ENCODE results near the gene SH3TC2. TPM values are rescaled to one million over a fixed set of nuclear protein-coding genes. Genes with fewer than 3 reads are reported as not detected.
A peak's percentile ranks its signal among the peaks of the same experiment; 100 is the strongest.

The SH3TC2 gene
- total and polyA plus RNA-seq, 2 of the 4 experiments (the other 2 are of a cell fraction), result 3.4 to 7.9 TPM

GRCh38 chr5:149037817-149038216 is 25.0 kb downstream of the SH3TC2 start:
- Histone ChIP-seq H2BK5ac (ENCODE audit: low read depth, low read length, poor library complexity, severe bottlenecking) (no peak overlapping the region), H3K9me3 (ENCODE audit: control insufficient read depth, insufficient read depth, low read length) (no peaks in the 10 kb centered on the region), H3K27me3 (ENCODE audit: control insufficient read depth, insufficient read depth, low read length) (no peaks in the 10 kb centered on the region), H3K56ac (ENCODE audit: extremely low read depth, insufficient read depth, low read length) (no peak overlapping the region), H3K4me1 (ENCODE audit: control insufficient read depth, insufficient read depth, low read length) (peaks cover 5% of the 10 kb centered on the region), H4K8ac (ENCODE audit: low read depth in 2 of 2, low read length in 2 of 2) (no peak overlapping the region), H3K14ac (replicated peaks; ENCODE audit: low read depth, low read length) (peak overlapping the region; percentile 26), H2BK20ac (ENCODE audit: low read depth, low read length) (no peak overlapping the region), H3K27ac (ENCODE audit: insufficient read depth, low read length) (no peak overlapping the region), H4K91ac (ENCODE audit: insufficient read depth, low read depth, low read length) (peak overlapping the region; percentile 39; the same call in 1 of the 2 replicates), H2BK15ac (ENCODE audit: low read depth, low read length) (no peak overlapping the region), H3K9me1 (ENCODE audit: insufficient read depth, low read length) (no peaks in the 10 kb centered on the region), H2AK5ac (ENCODE audit: low read depth, low read length) (no peak overlapping the region), H2AFZ (replicated peaks; ENCODE audit: low read length, poor library complexity) (peak overlapping the region; percentile 26), H3K4ac (ENCODE audit: low read depth, low read length) (no peak overlapping the region; the same call in 1 of the 2 replicates), H2BK120ac (ENCODE audit: low read depth, low read length) (peak overlapping the region; percentile 18; the same call in 1 of the 2 replicates), H3K18ac (ENCODE audit: low read depth, low read length) (no peak overlapping the region), H3K4me2 (ENCODE audit: low read depth, low read length) (no peak overlapping the region), H2AK9ac (replicated peaks; ENCODE audit: low read depth, low read length, poor library complexity) (peak overlapping the region; percentile 6), H3K4me3 (ENCODE audit: insufficient read depth, low read depth, low read length) (no peak overlapping the region), H3K23ac (ENCODE audit: low read depth, low read length) (no peak overlapping the region), H3K79me1 (ENCODE audit: low read depth in 1 of 2, low read length in 2 of 2) (no peaks in the 10 kb centered on the region), H4K20me1 (ENCODE audit: insufficient read depth, low read length) (no peaks in the 10 kb centered on the region), H4K5ac (ENCODE audit: low read depth, low read length) (no peak overlapping the region), H3K9ac (ENCODE audit: low read depth, low read length) (no peak overlapping the region), H3K36me3 (ENCODE audit: control insufficient read depth, insufficient read depth, low read length) (no peaks in the 10 kb centered on the region)
- no peak for ATAC-seq (ENCODE audit: low read depth)
- no TSS peak for BruUV-seq (replicated peaks)
- in situ Hi-C loops (cut with MboI; ENCODE audit: low sequenced_read_pairs), result loop anchor here (5.0 to 25.0 kb wide), 3 partner anchors 74 to 851 kb away; no protein-coding TSS in a partner anchor
- ChIA-PET POLR2A (ENCODE audit: unreplicated experiment) (no interaction called here), CTCF (no interaction called here)
- no peak for DNase-seq
- dilution Hi-C loops (cut with HindIII; ENCODE audit: low sequenced_read_pairs, unreplicated experiment), result no loop called here
- intact Hi-C loops (cut with micrococcal nuclease), result loop anchor here (2.0 to 5.0 kb wide), 2 partner anchors 191 to 856 kb away; no protein-coding TSS in a partner anchor
- TF ChIP-seq CEBPB (IDR thresholded peaks at IDR 0.05; ENCODE audit: low read depth, low read length), result no peak
- TF ChIP-seq MAFK (IDR thresholded peaks at IDR 0.05; ENCODE audit: low read depth, low read length), result no peak
- TF ChIP-seq ELK1 (IDR thresholded peaks at IDR 0.05; ENCODE audit: borderline replicate concordance, low read depth, low read length), result no peak
- no peak for TF ChIP-seq USF2 (IDR thresholded peaks at IDR 0.05; ENCODE audit: low read depth, low read length)
- no peak for TF ChIP-seq MXI1 (IDR thresholded peaks at IDR 0.05; ENCODE audit: borderline replicate concordance, low read depth, low read length)
- no peak for TF ChIP-seq BHLHE40 (IDR thresholded peaks at IDR 0.05; ENCODE audit: low read depth, low read length)
- no peak for TF ChIP-seq POLR2A (IDR thresholded peaks at IDR 0.05; ENCODE audit: low read depth, low read length)
- no peak for TF ChIP-seq CHD1 (IDR thresholded peaks at IDR 0.05; ENCODE audit: low read depth, low read length)
- TF ChIP-seq CTCF (conservative IDR thresholded peaks at IDR 0.05; ENCODE audit: low read depth, low read length), result no peak
- TF ChIP-seq SMC3 (IDR thresholded peaks at IDR 0.05; ENCODE audit: low read depth, low read length), result no peak
- no peak for TF ChIP-seq MAZ (IDR thresholded peaks at IDR 0.05; ENCODE audit: borderline replicate concordance, low read depth, low read length)
- no peak for TF ChIP-seq RAD21 (IDR thresholded peaks at IDR 0.05; ENCODE audit: low read length)
- no peak for TF ChIP-seq RFX5 (IDR thresholded peaks at IDR 0.05; ENCODE audit: low read depth, low read length)
- TF ChIP-seq NFE2L2 (IDR thresholded peaks at IDR 0.05; ENCODE audit: low read depth, low read length), result no peak
- TF ChIP-seq RCOR1 (IDR thresholded peaks at IDR 0.05; ENCODE audit: insufficient replicate concordance, low read length), result no peak
- TF ChIP-seq FOS (IDR thresholded peaks at IDR 0.05; ENCODE audit: low read depth, low read length), result no peak
- no CpG with 5 or more reads among the region's 3 CpGs for WGBS, 2 experiments (ENCODE audit: extremely low coverage in 2 of 2, insufficient read length in 1 of 2)

Data from IMR-90 (cell line).